ENCODE results near the gene SF3B6. TPM values are rescaled to one million over a fixed set of nuclear protein-coding genes. Genes with fewer than 3 reads are reported as not detected.

SF3B6 gene
- total RNA-seq, 2 experiments from 2014 or later = 59.8 to 62.6 TPM

GRCh38 chr2:24049485-24050021, 26.6 kb downstream of the SF3B6 start, which contains the start of gene FKBP1B:
TSS of gene FKBP1B (plus strand) at chr2:24049741. CDS start at chr2:24049850, 109 bp downstream.
- ChIA-PET POLR2A (interaction anchor here (1.3 to 4.8 kb wide), 3 partner anchors 12 to 123 kb away, joined by 3 to 77 read pairs (median 11); partner anchors contain the start of genes ATAD2B and SF3B6), CTCF (interaction anchor here (1.2 kb wide), 1 partner anchor 35 kb away, joined by 4 read pairs; the partner anchor contains the start of gene TP53I3)
- Histone ChIP-seq H3K36me3 (ENCODE audit: insufficient read depth, low read length) (no peaks in the 10 kb centered on the region), H3K4me1 (ENCODE audit: insufficient read depth, low read length) (peaks cover 30% of the 10 kb centered on the region), H3K4me3 (ENCODE audit: low read length) (peak within 1 kb of the TSS; percentile 59), H3K27ac (ENCODE audit: low read depth in 1 of 2, low read length in 2 of 2) (no peak within 1 kb of the TSS), H3K9me3 (ENCODE audit: control insufficient read depth in 1 of 2, insufficient read depth in 1 of 2, low read length in 2 of 2) (no peaks in the 10 kb centered on the region), H3K27me3 (ENCODE audit: control insufficient read depth in 1 of 2, insufficient read depth in 2 of 2, low read length in 2 of 2) (peaks cover 10 to 26% of the 10 kb centered on the region in 2 experiments)
- ATAC-seq (ENCODE audit: poor library complexity) (peak; percentile 5), DNase-seq (peak in 10 of 14 experiments; percentile 9 to 72 (median 41))
- no peak for TF ChIP-seq CTCF (IDR thresholded peaks at IDR 0.05)
- Mint-ChIP-seq H3K27ac (no peak within 1 kb of the TSS), H3K9me3 (no peaks in the 10 kb centered on the region), H3K4me3 (peak within 1 kb of the TSS; percentile 80), H3K36me3 (ENCODE audit: low read depth) (peaks cover 5% of the 10 kb centered on the region), H3K27me3 (peaks cover 13% of the 10 kb centered on the region), H3K4me1 (ENCODE audit: low read depth) (peaks cover 29% of the 10 kb centered on the region)
- intact Hi-C loops (cut with DNase I, micrococcal nuclease) = loop anchor here in 1 of 2 experiments (5.0 kb wide), 2 partner anchors 107 to 122 kb away; partner anchors contain the start of genes ATAD2B and UBXN2A

- H3K4me1 Mint-ChIP-seq (ENCODE audit: low read depth) = peaks cover 29% of the 10 kb centered on the region
- CTCF ChIA-PET = no interaction called here
- Histone ChIP-seq H3K9me3 (ENCODE audit: control insufficient read depth in 1 of 2, insufficient read depth in 1 of 2, low read length in 2 of 2) (no peaks in the 10 kb centered on the region), H3K27me3 (ENCODE audit: control insufficient read depth in 1 of 2, insufficient read depth in 2 of 2, low read length in 2 of 2) (peaks cover 10 to 21% of the 10 kb centered on the region in 2 experiments), H3K36me3 (ENCODE audit: insufficient read depth, low read length) (no peaks in the 10 kb centered on the region), H3K4me1 (ENCODE audit: insufficient read depth, low read length) (peaks cover 30% of the 10 kb centered on the region), H3K4me3 (ENCODE audit: low read length) (peak overlapping the region; percentile 59), H3K27ac (ENCODE audit: low read depth in 1 of 2, low read length in 2 of 2) (no peak overlapping the region)
- no peak overlapping the region for H3K27ac Mint-ChIP-seq
- peaks cover 5% of the 10 kb centered on the region for H3K36me3 Mint-ChIP-seq (ENCODE audit: low read depth)
- DNase-seq = peak in 2 of 14 experiments; percentile 17 to 21
- no peak for ATAC-seq (ENCODE audit: poor library complexity)
- no peak for TF ChIP-seq CTCF (IDR thresholded peaks at IDR 0.05)
- H3K4me3 Mint-ChIP-seq = peak overlapping the region; percentile 80
- intact Hi-C loops (cut with DNase I, micrococcal nuclease) = loop anchor here in 1 of 2 experiments (5.0 kb wide), 2 partner anchors 107 to 122 kb away; partner anchors contain the start of genes ATAD2B and UBXN2A
- peaks cover 13% of the 10 kb centered on the region for H3K27me3 Mint-ChIP-seq
- H3K9me3 Mint-ChIP-seq = no peaks in the 10 kb centered on the region
- POLR2A ChIA-PET = interaction anchor here (0.8 to 4.8 kb wide), 3 partner anchors 18 to 122 kb away, joined by 5 to 77 read pairs (median 11); partner anchors contain the start of genes ATAD2B and SF3B6
Measured at GRCh38 chr2:24048769-24049484, 27.2 kb downstream of the SF3B6 start.

GRCh38 chr2:24047703-24048033, 28.5 kb downstream of the SF3B6 start:
- Mint-ChIP-seq H3K4me1 (ENCODE audit: low read depth) (peaks cover 36% of the 10 kb centered on the region), H3K27me3 (peaks cover 10% of the 10 kb centered on the region), H3K4me3 (peak overlapping the region; percentile 94), H3K27ac (peak overlapping the region; percentile 79), H3K36me3 (ENCODE audit: low read depth) (peaks cover 5% of the 10 kb centered on the region), H3K9me3 (no peaks in the 10 kb centered on the region)
- POLR2A ChIA-PET = interaction anchor here (0.6 to 4.8 kb wide), 12 partner anchors 10 to 940 kb away, joined by 3 to 77 read pairs (median 4); partner anchors contain the start of genes ATAD2B, SF3B6, TP53I3 and UBXN2A
- Histone ChIP-seq H3K27me3 (ENCODE audit: control insufficient read depth in 1 of 2, insufficient read depth in 2 of 2, low read length in 2 of 2) (peaks cover 10 to 21% of the 10 kb centered on the region in 2 experiments), H3K36me3 (ENCODE audit: insufficient read depth, low read length) (no peaks in the 10 kb centered on the region), H3K27ac (ENCODE audit: low read depth in 1 of 2, low read length in 2 of 2) (no peak overlapping the region), H3K9me3 (ENCODE audit: control insufficient read depth in 1 of 2, insufficient read depth in 1 of 2, low read length in 2 of 2) (no peaks in the 10 kb centered on the region), H3K4me3 (ENCODE audit: low read length) (peak overlapping the region; percentile 83), H3K4me1 (ENCODE audit: insufficient read depth, low read length) (peaks cover 30% of the 10 kb centered on the region)
- TF ChIP-seq CTCF (IDR thresholded peaks at IDR 0.05) = no peak
- ATAC-seq (ENCODE audit: poor library complexity) = no peak
- CTCF ChIA-PET = interaction anchor here (0.7 to 2.3 kb wide), 4 partner anchors 29 to 120 kb away, joined by 3 to 14 read pairs (median 8); partner anchors contain the start of genes ATAD2B and TP53I3
- intact Hi-C loops (cut with DNase I, micrococcal nuclease) = loop anchor here (1.0 to 5.0 kb wide), 5 partner anchors 29 to 120 kb away; partner anchors contain the start of genes ATAD2B (in 2 of the 2), SF3B6 (in 1 of the 2) and UBXN2A (in 1 of the 2)
- no peak for DNase-seq
